Left colon (tissue), 2 donors: ENCODE data around the gene MILR1. TPM values are rescaled to one million over a fixed set of nuclear protein-coding genes. Genes with fewer than 3 reads are reported as not detected.
"Not testable (repeated sequence)": the region's sequence is repeated elsewhere in the genome, so short reads cannot be mapped to it uniquely, and the experiment has no call there.

Experiments used
- ATAC-seq: fragments of 200-7000 bp; cut with Tn5 transposase; one replicate; pipeline ENCODE4 v1.9.1; 2020; ENCODE audit warnings: mild to moderate bottlenecking, moderate library complexity
- DNase-seq, 2 donors: peaks; one replicate each; pipeline ENCODE4 v3.0.0-alpha.2; 2020
- intact Hi-C, 2 donors: fragments of 100-400 bp; cut with DNase I in 1 of 2; cut with micrococcal nuclease in 1 of 2; formaldehyde crosslinking; loops; one replicate each; pipeline versions ENCODE4 v1.11.2 to v1.14.0; 2022; cut with DNase I, micrococcal nuclease
- long read RNA-seq: library from polyadenylated mRNA; unstranded; transcript quantifications from one replicate; pipeline ENCODE4 v2.0.0, GENCODE V29; 2021
- total RNA-seq, 2 donors: library from RNA; stranded (reverse); fragmentation: NEBNext Ultra II Directional; extraction: Animal tissue kit (Norgen Biotek cat#: 25700); gene quantifications; one replicate each; pipeline ENCODE4 v1.2.1, GENCODE V29; 2021
- donor health status: DM: no; HTN: no; CAD: no.
- donor health status: DM: yes; HTN: yes; CAD: no.

The MILR1 gene, protein sequence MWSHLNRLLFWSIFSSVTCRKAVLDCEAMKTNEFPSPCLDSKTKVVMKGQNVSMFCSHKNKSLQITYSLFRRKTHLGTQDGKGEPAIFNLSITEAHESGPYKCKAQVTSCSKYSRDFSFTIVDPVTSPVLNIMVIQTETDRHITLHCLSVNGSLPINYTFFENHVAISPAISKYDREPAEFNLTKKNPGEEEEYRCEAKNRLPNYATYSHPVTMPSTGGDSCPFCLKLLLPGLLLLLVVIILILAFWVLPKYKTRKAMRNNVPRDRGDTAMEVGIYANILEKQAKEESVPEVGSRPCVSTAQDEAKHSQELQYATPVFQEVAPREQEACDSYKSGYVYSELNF
- total RNA-seq, result 1 to 10 TPM in 1 of 2 donors, under 1 TPM in 1; 0.82 to 3.3 TPM
- long read RNA-seq, result 0 reads

DNA sequence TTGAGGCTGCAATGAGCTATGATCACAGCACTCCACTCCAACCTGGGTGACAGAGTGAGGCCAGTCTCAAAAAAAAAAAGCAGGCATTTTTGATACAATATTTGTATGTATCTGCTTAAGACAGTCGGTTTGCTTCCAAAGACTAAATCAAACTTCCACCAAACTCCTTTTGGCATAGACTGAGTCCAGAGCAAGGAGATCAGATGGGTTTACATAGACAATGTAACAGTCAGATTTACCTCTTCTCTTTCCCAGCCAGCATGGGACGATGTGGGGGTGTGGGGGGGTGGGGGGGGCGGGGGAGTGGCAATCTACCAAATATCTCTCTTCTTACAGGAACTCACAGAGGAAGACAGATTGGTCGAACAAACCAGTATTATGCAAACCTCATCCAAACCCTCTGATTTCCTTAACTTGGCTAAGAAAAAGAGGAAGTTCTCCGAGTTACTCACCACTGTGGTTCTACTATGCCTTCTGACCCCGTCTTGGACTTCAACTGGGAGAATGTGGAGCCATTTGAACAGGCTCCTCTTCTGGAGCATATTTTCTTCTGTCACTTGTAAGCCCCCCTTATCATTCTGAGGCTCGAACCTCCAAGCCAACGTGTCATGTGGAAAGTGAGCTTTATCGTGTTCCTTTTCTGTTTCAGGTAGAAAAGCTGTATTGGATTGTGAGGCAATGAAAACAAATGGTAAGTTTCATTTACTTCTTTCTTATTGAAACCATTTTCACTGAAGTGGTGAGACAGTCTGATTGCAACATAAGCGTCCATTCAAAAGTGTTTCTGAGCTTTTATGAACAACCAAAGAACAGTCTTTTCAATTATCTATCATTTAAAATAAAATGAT is at the start of gene MILR1:
Gene MILR1, plus strand, starts transcription at position 451 of the 848 bp plus-strand sequence. Its CDS starts 54 bp downstream, at position 505.
- ATAC-seq (peak; percentile 78), DNase-seq (peak in 1 of 2 donors; percentile 15)
- intact Hi-C loops, result no loop called here

DNA sequence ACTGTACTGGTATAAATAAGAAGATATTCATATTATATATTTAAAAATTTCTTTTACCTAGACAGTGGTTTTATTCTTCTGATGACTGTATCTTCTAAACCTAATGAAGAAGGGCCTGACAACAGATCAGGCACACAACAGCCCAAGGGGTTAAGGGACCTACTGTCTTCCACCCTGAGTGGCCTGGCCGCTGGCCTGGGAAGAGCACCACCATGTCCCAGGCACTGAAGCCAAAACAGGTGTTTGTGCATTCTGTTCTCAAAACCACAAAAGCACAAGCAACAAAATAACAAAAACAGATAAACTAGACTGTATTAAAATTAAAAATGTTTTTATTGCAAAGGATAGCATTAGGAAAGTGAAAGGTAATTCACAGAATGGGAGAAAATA is 49.2 kb upstream of the MILR1 start:
- ATAC-seq, result no peak
- intact Hi-C loops, result no loop called here
- DNase-seq, result no peak

DNA sequence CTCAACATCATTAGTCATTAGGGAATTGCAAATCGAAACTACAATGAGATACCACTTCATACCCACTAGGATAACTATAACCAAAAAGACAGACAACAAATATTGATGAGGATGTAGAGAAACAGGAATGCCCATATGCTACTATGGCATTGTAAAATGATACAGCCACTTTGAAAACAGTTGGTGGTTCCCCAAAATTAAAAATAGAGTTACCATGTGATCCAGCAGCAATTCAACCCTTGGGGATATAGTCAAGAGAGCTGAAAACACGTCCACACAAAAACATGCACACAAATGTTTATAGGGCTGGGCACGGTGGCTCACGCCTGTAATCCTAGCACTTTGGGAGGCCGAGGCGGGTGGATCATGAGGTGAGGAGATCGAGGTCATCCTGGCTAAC is 48.3 kb upstream of the MILR1 start:
- ATAC-seq, result no peak
- no peak for DNase-seq
- intact Hi-C loops, result no loop called here

DNA sequence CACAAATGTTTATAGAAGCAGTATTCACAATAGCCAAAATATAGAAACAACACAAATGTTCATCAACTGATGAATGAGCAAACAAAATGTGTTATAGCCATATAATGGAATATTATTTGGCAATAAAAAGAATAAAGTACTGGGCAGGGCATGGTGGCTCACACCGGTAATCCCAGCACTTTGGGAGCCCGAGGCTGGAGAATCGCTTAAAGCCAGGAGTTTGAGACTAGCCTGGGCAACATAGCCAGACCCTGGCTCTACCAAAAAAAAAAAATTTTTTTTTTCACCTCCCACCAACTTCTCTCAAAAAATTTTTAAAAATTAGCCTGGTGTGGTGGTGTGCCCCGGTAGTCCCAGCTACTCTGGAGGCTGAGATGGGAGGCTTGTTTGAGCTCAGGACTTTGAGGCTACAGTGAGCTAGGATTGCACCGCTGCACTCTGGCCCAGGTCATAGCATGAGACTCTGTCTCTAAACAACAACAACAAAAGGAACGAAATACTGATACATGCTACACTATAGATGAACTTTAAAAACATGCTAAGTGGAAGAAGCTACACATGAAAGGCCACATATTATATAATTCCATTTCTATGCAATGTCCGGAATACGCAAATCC is 47.6 kb upstream of the MILR1 start:
- intact Hi-C loops, result no loop called here
- no peak for ATAC-seq
- no peak for DNase-seq

DNA sequence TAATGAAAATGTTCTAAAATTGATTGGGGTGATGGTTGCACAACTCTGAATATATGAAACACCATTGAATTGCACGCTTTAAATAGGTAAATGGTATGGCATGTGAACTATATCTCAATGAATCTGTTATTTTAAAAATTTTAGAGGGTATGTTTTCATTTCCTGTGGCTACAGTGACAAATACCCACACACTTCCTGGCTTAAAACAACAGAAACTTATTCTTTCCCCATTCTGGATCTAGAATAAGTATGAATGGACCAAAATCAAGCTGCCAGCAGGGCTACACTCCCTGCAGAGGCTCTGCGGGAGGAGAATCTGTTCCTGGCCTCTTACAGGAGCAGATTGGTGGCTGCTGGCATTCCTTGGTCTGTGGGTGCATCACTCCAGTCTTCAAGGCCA is 47.0 kb upstream of the MILR1 start:
- DNase-seq, result no peak
- no peak for ATAC-seq
- intact Hi-C loops, result no loop called here

DNA sequence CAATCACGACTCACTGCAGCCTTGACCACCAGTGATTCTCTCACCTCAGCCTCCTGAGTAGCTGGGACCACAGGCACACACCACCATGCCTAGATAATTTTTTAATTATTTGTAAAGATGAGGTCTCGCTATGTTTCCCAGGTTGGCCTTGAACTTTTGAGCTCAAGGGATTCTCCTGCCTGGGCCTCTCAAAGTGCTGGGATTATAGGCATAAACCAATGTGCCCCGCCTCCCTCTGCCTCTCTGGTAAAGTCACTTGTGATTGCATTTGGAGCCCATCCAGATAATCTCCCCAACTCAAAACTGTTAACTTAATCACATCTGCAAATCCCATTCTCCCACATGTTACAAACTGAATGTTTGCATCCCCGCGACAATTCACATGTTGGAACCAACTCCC is 46.4 kb upstream of the MILR1 start:
- intact Hi-C loops, result no loop called here
- DNase-seq (no peak), ATAC-seq (no peak)

DNA sequence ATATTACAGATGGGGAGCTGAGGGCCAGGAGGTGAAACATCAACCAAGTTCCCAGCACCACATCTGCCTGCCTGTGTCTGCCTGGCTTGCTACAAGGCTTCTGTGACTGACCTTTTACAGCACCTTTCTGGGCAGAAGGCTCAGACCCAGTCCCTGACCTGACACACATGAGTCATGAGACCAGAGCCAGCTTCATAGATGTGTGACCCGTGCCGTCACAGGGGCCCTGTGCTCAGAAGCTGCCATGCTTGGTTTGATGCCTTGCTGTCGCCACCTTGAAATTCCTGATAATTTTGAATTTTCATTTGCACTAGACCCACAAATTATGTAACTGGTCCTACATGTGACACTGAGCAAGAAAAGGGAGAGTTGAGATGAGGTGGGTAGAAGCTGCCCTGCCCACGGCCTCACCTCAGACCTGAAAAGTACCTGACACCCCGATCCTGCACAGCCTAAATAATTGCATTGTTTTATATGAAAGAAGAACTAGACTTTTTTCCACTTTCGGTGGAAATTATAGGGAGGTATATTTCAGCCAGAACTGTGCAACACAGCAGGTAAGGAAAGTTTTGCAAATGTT is 44.9 kb upstream of the MILR1 start:
- intact Hi-C loops, result no loop called here
- DNase-seq (no peak), ATAC-seq (no peak)

DNA sequence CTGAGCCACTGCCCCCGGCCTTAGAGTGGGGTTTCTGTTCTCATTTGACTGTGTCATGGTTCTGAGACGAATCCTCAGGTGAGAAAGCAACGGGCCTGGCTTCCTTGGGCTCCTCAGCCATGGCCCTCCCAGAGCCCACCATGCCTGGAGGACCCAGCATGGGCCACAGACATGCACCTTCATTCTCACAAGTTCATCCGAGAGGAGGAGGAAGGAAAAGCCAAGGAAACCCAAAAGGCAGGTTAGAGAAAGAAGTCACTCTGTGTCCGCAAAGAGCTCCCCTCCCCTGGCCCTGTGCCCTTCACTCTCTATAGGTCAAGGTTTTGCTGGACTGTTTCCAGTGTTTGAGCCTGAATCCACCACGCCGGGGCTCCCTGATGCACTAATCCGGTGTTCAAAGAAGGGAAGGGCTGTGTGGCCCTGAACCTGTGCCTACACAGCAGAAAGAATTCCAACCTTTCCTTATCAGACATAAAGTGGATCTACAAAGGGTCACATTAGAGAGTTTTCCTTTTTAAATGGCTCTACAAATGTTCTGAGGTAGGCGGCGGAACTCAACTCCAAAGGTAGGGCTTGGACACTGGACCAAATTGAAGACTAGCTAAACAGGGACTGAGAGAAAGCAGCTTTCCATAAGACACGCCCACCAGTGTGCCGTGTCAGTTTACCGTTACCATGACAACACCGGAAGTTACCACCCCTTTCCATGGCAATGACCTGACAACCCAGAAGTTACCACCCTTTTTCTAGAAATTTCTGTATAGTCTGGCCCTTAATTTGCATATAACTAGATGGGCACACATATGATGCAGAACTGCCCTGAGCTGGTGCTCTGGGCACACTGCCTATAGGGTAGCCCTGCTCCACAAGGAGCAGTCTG is 42.4 kb upstream of the MILR1 start:
- no peak for ATAC-seq
- no peak for DNase-seq
- intact Hi-C loops, result no loop called here

DNA sequence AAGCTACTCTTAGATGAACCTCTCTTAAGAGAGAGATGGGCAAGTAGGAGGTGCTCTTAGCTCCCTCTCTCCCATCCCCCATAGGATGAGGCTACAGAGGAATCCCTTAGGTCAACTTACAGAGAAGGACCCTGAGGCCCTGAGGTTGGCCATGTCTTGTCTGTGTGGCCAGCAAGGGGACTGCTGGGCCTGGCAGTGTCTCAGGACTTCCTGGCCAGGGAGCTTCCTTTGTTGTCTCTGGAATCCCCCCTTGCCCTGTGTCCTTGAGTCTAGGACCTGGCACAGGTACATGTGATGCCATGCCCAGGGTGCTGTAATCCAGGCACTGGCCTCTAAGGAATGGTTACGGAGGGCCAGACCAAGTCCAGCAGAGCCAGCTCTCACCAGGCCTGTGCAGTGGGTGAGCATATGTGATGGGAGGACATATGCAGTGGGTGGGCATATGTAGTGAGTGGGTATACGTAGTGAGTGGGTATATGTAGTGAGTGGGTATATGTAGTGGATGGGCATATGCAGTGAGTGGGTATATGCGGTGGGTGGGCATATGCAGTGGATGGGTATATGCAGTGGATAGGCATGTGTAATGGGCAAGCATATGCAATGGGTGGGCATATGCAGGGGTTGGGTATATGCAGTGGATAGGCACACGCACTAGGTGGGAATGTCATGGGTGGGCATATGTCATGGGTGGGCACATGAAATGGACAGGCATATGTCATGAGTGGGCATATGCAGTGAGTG is 38.0 kb upstream of the MILR1 start:
- DNase-seq (no peak), ATAC-seq (no peak)
- intact Hi-C loops, result loop anchor here (10.0 kb wide), 2 partner anchors 86 to 234 kb away; no protein-coding TSS in a partner anchor

DNA sequence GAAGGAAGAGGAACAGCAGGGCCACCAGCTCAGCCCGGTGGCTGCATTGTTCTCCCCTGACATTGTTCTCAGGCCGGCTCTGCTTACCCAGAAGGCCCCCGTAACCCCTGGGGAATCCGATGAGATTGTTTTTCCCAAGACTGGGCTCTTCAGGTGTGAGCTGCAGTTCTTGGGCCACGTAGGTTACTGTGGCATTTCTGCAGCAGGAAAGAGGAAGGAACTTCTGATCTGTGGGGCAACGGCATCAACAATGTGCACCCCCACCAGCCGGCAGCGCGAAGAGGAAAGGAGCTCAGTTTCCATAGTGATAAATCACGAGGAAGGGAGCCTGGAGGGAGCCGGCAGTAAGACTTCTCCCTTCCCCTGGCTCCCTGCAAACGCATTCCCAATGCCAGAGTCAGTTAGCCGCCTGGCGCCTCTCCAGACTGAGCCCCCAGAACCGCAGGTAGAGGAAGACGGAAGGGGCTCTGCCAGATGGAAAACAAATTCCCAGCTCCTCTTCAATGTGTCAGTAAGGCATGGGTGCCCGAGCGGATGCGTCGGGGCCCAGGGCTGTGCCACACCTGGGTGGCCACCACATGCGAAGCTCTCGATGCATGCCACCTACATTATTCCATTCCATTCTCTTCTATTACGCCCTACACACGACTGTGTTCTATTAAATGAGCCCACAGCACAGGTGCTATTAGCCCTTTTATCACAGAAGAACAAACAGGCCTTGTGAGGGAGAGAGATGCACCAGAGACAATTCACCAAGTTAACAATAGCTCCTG is 36.7 kb upstream of the MILR1 start:
- intact Hi-C loops, result loop anchor here (10.0 kb wide), 2 partner anchors 87 to 233 kb away; no protein-coding TSS in a partner anchor

DNA sequence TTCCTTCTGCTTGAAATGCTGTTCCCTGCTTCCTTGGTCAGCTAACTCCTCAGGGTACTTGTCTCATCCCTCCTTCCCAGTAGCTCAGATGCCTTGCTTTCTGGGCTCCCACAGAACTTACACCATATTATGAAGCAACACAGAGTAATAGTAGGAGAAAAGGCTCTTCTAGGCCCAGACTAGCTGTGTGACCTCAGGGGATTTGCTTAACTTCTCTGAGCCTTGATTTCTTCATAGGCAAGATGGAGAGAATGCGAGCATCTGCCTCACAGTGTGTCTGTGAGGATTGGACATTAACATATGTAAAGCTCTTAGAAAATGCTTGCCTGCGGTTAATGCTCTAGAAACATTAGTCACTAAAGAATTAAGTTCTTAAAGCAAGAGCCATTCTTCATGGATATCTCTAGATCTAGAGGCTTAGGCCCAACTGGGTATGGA is 36.0 kb upstream of the MILR1 start:
- no peak for ATAC-seq
- intact Hi-C loops, result loop anchor here (10.0 kb wide), 2 partner anchors 88 to 232 kb away; no protein-coding TSS in a partner anchor
- DNase-seq, result no peak

More for the DNA sequence above, 36.7 kb upstream of the MILR1 start:
- DNase-seq (peak; percentile 43 to 46), ATAC-seq (no peak)

DNA sequence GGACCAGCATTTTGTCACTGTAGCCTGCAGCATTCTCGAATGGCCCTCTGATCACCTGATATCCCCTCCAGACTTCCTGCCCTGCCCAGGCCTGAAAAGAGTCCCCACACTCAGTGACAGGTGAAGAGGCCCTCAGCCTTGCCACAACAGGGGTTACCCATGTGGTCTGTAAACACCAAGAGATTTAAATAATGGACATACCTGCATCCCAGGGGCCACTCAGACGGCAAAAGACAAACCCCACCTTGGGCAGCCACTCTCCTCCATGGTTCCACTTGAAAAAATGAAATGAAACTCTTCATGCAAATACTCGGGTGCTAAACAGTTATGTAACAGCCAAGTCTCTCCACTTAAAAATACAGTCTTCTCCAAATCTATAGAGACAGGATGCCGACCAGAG is 35.4 kb upstream of the MILR1 start:
- ATAC-seq (no peak), DNase-seq (peak in 1 of 2 donors; percentile 41)
- intact Hi-C loops, result loop anchor here (10.0 kb wide), 2 partner anchors 89 to 231 kb away; no protein-coding TSS in a partner anchor

DNA sequence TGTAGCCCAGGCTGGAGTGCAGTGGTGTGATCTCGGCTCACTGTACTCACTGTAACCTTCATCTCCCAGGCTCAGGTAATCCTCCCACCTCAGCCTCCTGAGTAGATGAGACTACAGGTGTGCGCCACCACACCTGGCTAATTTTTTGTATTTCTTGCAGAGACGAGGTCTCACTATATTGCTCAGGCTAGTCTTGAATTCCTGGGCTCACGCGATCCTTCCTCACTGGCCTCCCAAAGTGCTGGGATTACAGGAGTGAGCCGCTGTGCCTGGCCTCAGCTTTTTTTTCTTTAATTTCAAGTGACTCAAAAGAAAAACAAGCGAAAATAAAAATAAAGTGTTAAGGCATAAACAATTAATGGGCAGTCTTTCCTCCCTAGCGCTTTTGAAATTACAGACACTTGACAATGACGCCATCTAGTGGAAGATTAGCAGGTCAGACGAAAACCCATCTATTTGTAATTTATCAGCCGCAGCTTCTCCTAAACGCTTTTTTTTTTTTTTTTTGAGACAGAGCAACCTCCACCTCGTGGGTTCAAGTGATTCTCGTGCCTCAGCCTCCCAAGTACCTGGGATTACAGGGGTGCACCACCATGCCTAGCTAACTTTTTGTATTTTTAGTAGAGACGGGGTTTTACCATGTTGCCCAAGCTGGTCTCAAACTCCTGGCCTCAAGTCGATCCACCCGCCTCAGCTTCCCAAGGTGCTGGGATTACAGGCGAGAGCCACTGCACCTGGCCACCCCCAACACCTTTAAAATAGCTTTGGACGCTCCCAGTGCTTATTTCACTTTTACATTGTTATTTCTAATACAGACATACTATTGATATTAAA is 30.2 kb upstream of the MILR1 start:
- intact Hi-C loops, result loop anchor here (5.0 to 10.0 kb wide), 4 partner anchors 91 to 226 kb away; no protein-coding TSS in a partner anchor

DNA sequence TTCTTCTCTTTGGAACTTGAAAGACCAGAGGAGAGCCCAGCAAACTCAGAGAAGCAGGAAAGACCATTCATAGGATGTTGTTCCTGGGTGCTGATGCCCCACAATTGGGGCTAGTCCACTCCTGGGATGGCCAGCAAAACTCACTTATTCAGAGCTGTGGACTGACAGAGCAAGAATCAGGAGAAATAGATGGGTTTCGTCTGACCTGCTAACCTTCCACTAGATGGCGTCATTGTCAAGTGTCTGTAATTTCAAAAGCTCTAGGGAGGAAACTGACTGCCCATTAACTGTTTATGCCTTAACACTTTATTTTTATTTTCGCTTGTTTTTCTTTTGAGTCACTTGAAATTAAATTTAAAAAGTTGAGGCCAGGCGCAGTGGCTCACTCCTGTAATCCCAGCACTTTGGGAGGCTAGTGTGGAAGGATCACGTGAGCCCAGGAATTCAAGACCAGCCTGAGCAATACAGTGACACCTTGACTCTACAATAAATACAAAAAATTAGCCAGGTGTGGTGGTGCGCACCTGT is 28.7 kb upstream of the MILR1 start:
- no peak for DNase-seq
- intact Hi-C loops, result loop anchor here (10.0 kb wide), 2 partner anchors 65 to 75 kb away; partner anchors contain the start of gene POLG2 (in 1 of the 2)
- ATAC-seq, result peak; percentile 90

More for the DNA sequence above, 30.2 kb upstream of the MILR1 start:
- ATAC-seq (peak; percentile 60), DNase-seq (no peak)

DNA sequence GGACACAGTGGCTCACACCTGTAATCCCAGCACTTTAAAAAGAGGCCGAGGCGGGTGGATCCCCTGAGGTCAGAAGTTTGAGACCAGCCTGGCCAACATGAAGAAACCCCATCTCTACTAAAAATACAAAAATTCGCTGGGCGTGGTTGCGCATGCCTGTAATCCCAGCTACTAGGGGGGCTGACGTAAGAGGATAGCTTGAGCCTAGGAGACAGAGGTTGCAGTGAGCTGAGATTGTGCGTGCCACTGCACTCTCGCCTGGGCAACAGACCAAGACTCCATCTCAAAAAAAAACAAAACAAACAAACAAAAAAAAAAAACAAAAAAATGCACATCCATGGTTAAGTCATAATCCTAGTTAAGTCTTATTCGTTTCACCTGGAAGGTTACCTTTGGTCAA is 26.8 kb upstream of the MILR1 start:
- not testable (repeated sequence) for ATAC-seq, DNase-seq
- intact Hi-C loops, result loop anchor here (10.0 kb wide), 2 partner anchors 63 to 73 kb away; partner anchors contain the start of gene POLG2 (in 1 of the 2)
